RPMI7951 (cell line): ENCODE results near the gene PLEKHM2. TPM values are rescaled to one million over a fixed set of nuclear protein-coding genes. Genes with fewer than 3 reads are reported as not detected.

Experiments
- DNase-seq: peaks from one replicate; pipeline ENCODE4 v3.0.0-alpha.2; 2012; ENCODE audit warnings: low read depth
- total RNA-seq: library from RNA; depleted of rRNA; stranded (reverse); fragments of >200 nt; shearing (Covaris generic); gene quantifications from 2 replicates; pipeline ENCODE4 v1.2.3, GENCODE V29; 2014

Gene PLEKHM2
- total RNA-seq, 1 experiment from 2014 or later, result 24.3 TPM

DNA sequence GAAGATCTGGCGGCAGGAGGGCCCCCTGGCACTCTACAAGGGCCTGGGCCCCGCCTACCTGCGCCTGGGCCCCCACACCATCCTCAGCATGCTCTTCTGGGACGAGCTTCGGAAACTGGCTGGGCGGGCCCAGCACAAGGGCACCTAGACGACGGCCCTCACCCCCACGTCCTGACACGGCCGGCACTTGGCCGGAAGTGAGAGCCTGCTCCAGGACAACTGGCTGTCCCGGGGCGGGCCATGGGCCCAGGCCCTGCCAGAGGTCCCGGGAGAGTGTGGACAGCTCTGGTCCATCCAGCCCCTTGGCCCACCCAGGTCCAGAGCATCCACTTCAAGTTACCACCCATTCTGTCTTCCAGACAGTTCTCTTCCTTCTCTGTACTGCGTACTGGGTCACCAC is 55.1 kb downstream of the PLEKHM2 start:
- DNase-seq, result no peak

DNA sequence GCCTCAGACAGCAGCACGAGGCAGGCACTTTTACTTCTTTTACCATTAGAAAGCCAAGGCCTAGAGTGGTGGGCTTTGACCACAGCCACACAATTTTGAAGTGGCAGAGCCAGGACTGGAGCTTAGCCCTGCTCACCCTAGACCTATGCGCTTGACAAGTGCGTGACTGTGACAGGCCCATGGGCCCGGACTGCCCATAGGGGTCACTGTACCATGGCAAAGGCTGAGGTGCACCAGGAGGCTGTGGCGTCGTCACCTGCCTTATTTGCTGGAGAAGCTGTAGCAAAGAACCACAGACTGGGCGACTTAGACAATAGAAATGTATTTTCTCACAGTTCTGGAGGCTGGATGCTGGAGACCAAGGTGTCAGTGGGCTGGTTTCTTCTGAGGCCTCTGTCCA is 55.6 kb downstream of the PLEKHM2 start:
- no peak for DNase-seq

- peak; percentile 61 for DNase-seq
Measured at GRCh38 chr1:15740924-15741850, 57.1 kb downstream of the PLEKHM2 start.

- no peak for DNase-seq
Measured at GRCh38 chr1:15742339-15742801, 58.2 kb downstream of the PLEKHM2 start, which contains the start of gene TMEM82. TSS of gene TMEM82 (plus strand) at chr1:15742499. CDS start at chr1:15742560, 61 bp downstream.

DNA sequence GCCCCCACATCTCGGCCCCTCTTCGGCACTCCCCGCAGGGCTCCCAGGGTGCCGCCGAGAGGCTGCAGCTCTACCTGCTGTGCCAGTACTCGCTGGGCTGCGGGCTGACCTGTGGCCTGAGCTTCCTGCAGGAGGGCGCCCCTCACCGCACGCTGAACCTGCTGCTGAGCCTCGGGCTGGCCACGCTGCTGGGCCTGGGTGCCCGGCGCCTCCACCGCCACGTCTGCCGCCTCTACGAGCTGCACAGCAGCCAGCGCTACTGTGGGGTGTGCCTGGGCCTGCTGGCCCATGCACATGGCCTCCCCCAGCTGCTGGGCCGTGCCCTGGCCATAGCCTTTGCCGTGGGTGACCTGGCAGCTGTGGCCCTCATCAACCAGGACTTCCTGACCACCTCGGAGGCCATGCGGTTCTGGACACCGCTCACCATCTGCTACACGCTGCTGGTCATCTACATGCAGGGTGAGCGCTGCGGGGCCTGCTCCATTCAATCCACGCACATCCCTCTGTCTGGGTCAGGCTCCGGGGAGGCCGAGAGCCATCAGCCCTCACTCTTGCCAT is 60.1 kb downstream of the PLEKHM2 start:
- no peak for DNase-seq

- no peak for DNase-seq
Measured at GRCh38 chr1:15747378-15747777, 63.3 kb downstream of the PLEKHM2 start.

- DNase-seq, result no peak
Measured at GRCh38 chr1:15748264-15748663, 64.1 kb downstream of the PLEKHM2 start.

DNA sequence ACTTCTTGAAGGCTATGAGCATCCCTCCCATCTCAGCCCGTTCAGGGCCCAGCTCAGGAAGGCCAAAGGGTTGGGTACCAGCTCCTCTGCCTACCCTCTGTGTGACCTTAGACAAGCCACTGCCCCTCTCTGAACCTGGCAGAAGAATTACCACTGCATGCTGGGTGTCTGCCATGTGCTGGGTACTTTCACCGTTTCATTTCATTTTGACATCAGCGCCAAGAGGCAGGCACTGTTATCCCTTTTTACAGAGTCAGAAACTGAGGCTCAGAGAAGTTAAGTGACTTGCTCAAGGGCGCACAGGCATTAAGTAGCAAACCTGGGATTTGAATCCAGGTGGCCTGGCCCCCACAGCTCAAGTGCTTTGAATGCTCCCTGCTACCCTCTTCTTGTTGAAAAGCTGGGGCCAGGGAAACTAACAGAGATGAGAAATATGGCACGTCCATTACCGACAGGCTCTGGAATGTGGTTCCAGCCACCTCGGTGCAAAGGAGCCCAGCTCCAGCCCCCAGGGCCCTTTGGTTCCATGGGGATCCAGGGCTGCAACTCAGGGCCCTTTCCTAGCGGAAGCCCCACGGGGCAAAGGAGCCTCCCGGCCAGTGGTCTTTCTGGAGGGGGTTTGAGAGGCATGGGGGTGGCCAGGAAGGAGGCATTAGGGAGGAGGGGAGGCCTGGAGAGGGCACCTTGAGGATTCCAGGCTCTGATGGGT is 64.7 kb downstream of the PLEKHM2 start:
- peak; percentile 33 for DNase-seq

DNA sequence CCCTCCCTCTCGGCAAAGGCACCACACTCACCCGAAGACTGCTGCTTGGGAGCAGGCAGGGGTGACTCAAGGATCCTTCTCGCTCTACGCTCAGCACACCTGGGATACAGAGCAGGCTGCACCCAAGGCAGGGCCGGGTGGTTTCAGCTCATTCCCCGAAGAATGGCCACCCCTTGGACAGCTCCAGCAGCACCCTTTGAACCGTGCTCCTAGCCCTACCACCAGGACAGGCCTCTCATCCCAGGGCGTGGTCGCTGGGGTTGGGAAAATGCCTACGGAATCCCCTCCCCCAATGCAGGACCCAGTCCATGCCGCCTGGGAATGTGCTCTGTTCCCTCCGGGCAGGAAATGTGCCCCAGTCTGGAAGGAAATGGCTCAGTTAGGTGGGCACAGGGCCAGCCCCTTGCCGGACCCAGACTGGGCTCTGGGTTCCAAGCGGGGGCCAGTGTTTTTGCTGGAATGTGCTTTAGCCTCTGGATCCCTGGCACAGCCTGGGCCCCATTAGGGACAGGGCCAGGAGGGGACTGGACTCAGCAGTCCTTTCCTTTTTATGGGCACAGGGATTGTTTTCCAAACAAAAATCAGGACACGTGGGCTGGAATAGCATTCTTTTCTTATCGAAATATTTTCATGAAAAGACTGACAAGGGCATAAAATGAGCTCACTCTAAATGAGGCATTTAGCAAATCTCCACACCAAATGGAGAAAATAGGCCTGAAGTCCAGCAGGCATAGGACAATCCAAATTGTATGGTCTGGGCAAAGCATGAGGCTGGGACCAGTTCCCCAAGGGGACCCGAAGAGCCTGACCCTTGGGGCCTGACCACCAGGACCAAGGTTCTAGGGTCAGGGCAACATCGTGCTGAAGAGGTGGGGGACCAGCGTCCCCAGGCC is 65.5 kb downstream of the PLEKHM2 start:
- peak; percentile 85 for DNase-seq

GRCh38 chr1:15750924-15751323 is 66.8 kb downstream of the PLEKHM2 start:
- no peak for DNase-seq

- DNase-seq, result no peak
Measured at GRCh38 chr1:15751717-15752116, 67.6 kb downstream of the PLEKHM2 start.

GRCh38 chr1:15753776-15754175 is 69.7 kb downstream of the PLEKHM2 start:
- DNase-seq, result no peak

DNA sequence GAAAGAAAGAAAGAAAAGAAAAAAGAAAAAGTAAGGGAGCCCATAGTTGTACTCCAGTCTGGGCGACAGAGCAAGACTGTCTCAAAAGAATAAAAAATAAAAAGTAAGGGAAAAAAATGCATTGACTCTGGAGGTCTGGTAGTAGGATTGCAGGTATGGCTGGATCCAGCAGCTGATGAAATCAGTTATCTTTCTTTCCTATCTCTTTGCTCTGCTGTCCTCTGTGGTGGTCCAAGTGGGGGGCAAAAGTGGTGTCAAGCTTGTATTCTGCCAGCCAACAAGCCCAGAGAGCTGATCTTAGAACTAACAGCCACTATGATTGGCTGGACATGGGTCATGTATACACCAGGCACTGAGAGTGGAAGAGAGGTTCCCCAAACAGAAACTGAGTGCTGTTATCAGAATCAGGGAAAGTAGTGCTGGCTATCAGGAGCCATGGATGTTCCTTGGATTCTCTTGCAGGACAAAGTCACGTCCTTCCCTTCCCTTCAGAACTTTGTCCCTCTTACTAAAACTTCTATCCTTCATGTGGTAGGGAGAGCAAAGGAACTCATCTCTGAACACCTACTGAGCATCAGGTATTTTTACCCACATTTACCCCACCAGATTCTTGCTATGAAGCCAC is 71.0 kb downstream of the PLEKHM2 start:
- no peak for DNase-seq

- DNase-seq, result peak; percentile 60
Measured at GRCh38 chr1:15755646-15756040, 71.5 kb downstream of the PLEKHM2 start.

DNA sequence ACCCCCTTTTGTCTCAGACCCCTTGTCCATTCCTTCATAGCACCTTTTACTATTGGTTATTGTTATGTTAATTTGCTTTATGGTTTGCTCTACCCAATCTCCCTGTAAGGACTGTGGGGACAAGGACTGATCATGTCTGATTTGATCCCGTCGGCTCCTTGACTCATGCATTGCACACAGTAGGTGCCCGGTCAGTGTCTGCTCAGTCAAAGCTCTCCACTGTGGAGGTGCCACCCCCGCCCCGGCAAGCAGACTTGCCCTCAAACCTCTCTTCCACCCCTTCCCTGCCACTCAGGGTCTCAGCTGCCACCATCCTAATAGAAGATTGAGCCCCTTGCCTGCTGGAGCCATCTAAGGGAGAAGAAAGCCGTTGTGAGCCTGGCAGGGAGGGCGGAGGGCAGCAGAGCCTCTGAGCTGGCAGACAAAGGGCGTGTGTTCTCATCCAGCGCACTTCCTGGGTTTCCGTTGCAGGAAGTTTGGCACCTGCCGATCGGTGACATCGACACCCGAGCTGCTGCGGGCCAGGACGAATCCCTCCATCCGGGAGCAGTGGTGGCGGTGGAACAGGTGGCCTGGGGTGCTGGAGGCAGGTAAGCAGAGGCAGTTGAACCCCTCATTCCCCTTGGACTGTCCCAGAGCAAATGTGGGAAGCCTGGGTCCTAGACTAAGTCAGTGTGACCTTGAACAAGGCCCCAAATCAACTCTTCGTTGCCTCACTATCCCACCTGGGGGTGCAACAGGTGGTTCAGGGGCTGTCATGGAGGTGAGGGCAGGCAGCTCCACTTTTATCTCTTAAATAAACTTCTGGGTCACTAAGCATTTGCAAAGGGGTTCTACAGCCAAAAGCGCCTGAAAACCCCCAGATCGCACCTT is 72.3 kb downstream of the PLEKHM2 start:
- peak; percentile 25 for DNase-seq

DNA sequence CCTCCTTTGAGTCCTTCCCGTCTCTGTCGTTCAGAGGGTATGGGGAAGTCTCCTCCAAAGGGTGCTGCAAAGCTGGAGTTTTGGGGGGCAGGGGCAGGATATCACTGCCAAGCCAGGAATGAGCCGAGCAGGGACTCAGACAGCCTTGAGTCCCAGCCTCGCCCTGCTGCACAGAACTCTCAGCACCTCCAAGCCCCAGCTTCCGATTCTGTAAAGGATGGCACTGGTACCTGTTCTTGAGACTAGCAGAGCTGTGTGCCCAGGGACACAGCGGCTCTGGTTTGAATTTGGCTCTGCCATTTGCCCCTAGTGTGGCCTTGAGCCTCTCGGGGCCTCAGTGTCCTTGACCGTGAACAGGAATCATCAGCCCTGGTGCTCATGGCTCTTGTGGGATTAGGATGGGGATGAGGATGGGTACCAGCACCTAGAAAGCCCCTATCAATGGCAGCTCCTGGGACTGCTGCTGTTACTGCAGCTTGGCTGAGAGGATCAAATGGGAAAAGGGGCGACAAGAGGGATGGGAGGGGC is 73.0 kb downstream of the PLEKHM2 start:
- DNase-seq, result no peak

DNA sequence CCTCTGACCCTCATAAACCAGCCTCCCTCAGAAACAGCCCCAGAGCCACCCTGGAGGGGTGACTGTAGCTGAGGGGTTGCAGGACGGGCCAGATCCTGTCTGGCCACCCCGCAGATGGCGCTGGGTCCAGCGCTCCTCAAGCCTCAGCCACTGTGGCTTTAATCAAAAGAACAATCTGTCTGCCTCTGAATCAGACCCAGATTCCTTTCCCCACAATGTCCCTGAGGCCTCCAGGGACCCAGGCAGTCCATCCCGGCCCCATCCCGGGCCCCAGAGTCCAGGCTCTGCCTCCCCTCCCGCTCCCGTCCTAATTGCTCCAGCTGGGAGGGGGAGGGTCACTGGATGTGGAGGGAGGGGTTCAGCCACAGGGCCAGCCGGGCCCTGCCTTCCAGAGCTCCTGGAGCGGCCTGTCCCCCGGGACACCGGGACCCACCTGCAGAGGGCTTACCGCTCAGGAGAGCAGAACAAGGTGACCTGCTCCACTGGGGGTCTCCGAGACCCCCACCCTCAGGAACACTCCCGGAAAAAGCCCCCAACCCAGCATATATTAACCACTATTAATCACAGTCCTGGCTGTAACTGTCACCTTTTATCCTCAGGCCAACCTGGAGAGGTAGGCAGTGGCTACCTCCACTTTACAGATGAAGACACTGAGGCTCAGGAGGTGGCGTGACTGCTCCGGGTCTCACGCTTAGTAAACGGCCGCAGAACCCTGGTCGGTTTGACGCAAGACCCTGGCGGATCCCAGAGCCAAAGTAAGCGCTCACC is 73.6 kb downstream of the PLEKHM2 start:
- DNase-seq, result peak; percentile 91

GRCh38 chr1:15758343-15758931 is 74.3 kb downstream of the PLEKHM2 start, which contains the start of gene FBLIM1:
TSS of gene FBLIM1 (plus strand) at chr1:15758795. CDS start at chr1:15764984, 6,189 bp downstream.
- DNase-seq, result no peak
